GM18873 (cell line): ENCODE data around the gene KDM2B.

ENCODE experiments used
- ATAC-seq: cut with Tn5 transposase; IDR thresholded peaks from one replicate; pipeline ENCODE4 v1.9.1; 2021; ENCODE audit warnings: mild to moderate bottlenecking, moderate library complexity, moderate number of reproducible peaks; ENCODE audit not compliant: unreplicated experiment, low FRiP score

KDM2B gene

GRCh38 chr12:121568518-121568917 is 12.3 kb downstream of the KDM2B start:
- no peak for ATAC-seq

- ATAC-seq: no peak
Observed at GRCh38 chr12:121565076-121565475, 15.7 kb downstream of the KDM2B start.

DNA sequence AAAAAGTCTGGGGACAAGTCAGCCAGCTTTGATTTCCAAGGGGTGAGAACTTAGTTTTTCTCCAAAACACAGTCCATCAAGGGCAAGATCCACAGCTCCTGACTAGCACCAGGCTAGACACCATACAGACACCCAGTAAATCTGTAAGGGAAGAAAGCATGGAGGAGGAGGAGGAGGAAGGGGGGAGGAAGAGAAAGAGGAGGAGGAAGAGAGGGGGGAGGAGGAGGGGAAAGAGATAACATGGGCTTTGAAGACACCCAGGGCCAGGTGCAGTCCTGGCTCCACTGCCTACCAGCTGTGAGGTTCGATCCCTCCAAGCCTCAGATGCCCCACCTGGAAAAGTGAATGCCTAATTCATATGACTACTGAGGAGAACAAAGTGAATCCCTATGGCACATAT is 18.3 kb downstream of the KDM2B start:
- ATAC-seq: no peak

GRCh38 chr12:121561009-121561395 is 19.8 kb downstream of the KDM2B start:
- no peak for ATAC-seq

GRCh38 chr12:121560392-121561008 is 20.3 kb downstream of the KDM2B start:
- ATAC-seq: no peak

DNA sequence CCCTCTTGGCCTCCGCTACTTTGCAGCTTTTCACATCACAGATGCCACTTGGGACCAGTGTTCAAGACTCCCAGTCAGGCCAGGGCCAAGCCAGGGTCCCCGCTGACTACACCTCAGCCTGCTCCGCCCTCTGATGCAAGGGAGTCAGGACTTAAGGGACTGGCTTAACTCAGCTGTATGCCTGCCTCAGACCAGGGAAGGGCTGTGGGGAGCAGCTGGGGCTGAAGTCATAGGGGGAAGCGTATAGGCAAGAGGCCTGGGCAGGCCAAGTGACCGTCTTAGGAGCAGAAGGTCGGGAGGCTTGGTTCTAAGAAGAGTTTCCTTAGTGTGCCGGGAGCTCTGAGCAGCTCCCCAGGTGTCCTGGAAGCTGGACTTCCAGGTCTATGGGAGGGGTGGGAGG is 21.9 kb downstream of the KDM2B start:
- no peak for ATAC-seq

DNA sequence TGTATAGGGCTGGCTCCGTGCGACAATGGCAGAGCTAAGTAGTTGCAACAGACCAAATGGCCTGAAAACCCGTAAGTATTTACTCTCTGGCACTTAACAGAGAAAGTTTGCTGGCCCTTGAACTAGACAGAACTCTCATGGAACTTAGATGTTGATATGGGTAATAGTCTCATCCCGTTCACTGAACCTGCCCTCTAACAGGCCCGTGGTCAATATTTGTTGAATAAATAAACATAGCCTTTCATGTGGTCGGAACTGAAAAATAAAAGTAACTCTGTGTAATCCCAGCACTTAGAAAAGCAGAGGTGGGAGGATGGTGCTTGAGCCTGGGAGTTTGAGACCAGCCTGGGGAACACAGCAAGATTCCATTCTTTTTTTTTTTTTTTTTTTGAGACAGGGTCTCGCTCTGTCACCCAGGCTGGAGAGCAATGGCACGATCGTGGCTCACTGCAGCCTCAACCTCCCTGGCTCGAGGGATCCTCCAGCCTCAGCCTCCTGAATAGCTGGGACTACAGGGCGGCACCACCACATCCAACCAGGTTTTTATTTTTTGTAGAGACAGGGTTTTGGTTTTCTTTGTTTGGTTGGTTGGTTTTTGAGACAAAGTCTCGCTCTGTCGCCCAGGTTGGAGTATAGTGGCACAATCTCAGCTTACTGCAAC is 29.7 kb downstream of the KDM2B start:
- no peak for ATAC-seq

DNA sequence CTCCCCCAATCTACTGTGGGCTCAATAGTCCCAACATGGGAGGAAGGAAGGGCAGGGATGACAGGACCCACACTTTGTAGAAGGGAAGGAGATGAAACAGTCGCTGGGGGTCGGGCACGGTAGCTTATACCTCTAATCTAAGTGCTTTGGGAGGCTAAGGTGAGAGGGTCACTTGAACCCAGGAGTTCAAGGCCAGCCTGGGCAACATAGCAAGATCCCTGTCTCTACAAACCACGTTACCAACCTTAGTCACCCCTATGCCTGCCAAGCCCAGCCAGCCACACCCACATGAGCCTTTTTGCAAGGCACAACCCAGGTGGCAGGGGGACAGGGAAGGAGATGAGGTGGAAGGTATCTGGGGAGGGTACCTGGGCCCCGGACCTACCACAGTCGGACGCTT is 31.7 kb downstream of the KDM2B start:
- no peak for ATAC-seq

DNA sequence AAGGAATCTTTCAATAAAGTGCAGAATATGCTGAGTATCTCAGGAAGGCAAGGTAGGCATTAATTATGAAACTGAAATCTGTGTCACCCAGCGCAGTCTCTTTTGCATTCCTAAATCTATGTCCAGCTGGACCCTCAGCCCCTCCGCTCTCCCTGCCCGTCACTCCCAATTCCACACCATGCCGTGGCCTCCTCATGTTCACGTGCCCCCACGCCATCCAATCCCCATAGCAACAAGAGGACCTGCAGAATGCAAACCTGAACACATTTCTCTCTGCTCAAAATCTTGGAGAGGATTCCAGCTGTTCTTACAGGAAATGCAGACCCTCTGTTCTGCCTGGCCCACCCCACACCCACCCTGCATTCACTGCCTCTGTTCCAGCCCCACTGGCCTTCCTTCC is 35.3 kb downstream of the KDM2B start:
- no peak for ATAC-seq

- no peak for ATAC-seq
Observed at GRCh38 chr12:121543786-121544185, 37.0 kb downstream of the KDM2B start.

GRCh38 chr12:121539908-121540307 is 40.9 kb downstream of the KDM2B start:
- ATAC-seq: no peak

DNA sequence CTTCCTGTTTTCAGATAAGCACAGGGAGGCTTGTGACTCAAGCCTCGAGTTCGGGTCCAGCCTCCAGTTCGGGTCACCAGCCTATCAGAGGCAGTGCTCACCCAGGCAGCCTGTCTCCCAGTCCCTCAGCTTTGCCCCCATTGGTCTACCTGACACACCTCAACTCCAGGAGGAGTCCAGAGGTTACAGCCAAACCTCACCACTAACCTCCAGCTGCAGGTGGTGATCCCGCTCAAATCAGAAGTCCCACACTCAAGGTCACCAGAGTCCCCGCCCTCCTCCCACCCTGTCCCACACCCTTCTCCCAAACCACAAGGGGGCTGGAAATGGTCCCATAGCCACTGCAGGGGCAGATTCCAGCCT is 42.1 kb downstream of the KDM2B start:
- ATAC-seq: no peak

GRCh38 chr12:121537814-121538698 is 42.8 kb downstream of the KDM2B start:
- ATAC-seq: no peak

DNA sequence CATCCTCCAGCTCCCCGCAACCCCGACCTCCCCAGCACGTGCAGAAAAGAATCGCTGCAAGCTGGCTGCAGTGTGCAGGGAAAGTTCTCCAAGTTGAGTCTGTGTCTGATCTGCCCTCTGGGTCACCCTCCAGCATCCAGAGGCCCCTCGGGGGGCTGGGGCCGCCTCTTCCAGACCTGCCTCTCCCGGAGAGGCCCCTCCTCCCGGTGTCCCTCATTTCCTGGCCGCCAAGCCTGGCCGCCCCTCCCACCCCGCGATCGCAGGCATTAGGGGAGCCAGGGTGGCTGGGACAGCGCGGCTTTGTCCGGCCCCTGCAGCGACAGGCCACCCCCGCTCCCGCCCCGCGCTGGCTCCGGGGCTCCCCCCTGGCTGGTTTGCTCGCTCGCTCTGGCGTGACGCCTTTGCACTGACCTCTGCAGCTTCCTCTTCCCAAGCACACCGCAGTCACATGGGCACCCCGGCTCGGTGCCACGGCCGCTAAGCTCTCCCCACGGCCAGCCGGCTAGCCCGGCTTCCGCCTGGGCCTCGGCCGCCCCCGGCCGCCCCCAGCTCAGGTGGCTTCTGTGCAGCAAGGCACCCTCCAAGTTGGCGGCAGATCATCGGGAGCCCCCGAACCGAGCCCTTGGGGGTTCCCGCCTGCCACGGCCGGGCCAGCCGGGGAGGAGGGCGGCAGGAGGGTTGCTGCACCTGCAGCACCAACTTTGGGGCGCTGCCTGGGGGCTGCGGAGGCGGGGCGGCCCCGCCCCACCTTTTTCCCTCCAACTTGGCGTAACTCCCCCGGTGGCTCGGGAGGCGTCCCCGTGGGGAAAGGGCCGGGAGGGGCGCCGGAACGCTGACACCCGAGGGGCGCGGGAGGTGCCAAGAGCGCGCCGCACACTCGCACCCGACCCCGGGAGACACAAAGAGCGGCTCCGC is 43.7 kb downstream of the KDM2B start:
- ATAC-seq: peak; percentile 54

DNA sequence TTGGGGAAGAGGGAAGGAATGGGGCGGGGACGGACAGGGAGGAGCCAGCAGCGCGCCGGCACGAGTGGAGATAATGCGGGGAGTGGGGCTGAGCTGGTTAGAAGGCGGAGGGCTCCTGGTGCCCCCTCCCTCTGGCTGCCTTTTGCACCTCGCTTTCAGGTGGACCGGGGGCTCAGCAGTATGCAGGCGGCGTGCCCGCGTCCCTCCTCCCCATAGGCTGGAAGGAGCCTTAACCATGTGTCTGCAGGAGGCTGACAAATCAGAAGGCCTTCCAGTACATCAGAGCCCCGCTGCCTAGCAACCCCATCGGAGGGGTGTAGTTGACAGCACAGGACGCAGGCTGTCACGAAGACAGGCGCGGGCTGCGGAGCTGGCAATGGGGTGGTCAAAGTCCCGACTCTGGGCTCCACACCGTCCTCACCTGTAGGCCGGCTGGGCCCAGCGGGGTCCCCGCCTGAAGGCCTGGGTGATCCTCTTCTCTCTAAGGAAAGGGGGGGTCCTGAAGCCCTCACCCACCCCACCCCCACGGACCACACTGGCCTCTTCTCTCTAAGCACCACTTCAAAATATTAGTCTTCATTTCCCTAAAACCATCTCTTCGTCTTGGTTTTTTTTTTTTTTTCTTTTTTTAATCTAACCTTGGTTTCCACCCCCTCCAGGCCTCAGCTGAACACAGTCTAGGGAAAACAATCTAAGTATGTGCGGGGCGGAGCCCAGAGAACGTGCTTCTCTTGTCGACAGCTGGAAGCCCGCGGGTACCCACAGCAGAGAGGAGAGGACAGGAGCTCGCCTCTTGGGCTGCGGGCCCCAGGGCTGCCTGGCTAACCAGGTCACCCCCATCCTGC is 44.5 kb downstream of the KDM2B start:
- ATAC-seq: peak; percentile 64

DNA sequence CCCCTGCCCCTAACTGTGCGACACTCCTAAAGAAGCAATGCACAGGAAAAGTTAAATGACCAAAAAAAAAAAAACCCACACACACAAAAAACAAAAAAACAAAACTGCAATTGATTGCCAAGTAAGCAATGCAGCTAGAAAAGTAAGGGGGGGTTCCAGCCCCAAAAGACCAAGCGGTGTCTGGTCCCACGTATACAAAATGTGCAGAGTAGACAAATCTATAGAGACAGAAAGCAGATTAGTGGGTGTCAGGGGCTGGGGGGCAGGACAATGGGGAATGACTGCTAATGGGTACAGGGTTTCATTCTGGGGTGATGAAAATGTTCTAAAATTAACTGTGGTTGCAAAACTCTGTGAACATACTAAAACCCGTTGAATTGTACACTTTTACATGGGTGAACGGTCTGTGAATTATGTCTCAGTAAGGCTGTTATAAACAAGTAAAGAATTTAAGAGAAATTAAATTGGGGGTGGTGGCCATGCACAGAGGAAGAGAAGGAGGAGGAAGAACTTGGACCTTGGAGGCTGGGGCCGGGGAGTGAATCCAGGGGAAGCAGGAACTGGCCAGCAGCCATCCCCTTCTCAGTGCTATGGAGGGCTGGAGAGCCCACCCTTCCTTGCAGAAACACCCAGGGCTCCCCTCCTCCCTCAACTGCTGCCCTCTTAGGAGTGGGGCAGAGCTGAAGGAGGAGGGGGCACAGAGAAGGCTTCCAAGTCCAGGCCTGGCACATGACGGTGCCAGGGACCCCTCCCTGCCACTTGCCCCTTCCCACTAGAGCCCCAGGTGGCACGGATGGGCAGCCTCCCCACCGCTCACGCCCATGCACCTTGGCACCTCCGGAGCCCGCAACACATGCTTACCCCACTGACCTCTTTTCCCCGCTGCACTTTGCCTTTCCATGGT is 45.4 kb downstream of the KDM2B start:
- ATAC-seq: no peak

DNA sequence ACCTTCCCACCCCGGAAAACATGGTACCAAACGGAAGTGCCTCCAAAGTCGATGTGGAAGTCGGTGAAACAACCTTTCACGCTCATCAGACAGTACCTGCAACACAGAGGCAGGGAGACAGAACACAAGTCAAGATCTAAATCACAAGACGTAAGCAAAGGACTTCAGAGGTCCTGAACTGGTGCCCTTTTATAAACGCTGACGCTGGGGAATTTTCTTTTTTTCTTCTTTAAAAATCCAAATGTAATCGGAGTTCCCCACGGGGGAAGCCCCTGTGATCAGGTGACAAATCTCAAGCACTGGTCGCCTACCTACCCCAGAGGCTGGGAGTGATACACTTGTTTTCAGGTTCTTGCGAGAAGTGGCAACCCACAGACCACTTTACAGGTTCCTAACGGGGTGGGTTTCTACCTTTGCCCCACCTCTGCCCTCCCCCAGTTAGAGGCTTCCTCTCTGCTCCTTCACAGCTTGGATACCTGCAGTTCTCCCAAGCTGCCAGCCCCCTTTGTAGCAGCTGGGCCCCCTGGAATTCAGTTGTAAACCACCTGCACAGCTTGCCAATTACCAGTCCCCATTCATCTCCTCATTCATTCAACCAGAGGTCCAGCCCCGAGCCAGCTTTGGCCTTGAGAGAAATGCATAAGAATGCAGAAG is 46.2 kb downstream of the KDM2B start:
- no peak for ATAC-seq

DNA sequence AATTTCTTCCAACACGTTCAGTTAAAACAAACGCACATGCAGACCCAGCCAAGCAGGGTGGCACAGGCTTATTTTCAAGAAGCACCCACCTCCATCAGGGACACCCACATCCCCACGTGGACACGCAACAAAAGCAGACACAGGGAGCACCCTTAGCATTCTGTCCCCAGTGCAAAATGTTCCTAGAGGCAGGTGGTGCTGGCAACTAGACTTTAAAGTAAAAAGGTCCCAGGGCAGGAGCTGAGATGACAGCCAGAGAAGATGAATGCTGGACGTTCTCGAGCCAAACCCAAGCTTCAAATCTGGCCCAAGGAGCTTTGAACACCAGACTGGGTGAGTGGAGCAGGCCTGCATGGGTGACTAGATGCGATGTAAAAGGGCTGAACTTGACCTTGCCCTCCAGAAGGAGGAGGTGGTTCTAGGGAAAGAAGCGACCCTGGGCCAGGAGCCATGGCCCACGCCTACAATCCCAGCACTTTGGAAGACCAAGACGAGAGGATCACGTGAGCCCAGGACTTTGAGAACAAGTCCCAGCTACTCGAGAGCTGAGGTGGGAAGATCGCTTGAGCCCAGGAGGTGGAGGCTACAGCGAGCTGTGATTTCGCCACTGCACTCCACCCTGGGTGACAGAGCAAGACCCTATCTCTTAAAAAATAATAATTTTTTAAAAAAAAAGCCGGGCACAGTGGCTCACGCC is 47.3 kb downstream of the KDM2B start:
- ATAC-seq: no peak
